HFFc6 (cell line): ENCODE results near the gene NDUFB7. TPM values are rescaled to one million over a fixed set of nuclear protein-coding genes. Genes with fewer than 3 reads are reported as not detected.
"Not testable (repeated sequence)": the region's sequence is repeated elsewhere in the genome, so short reads cannot be mapped to it uniquely, and the experiment has no call there.

ENCODE experiments used
- DNase-seq: peaks from one replicate; pipeline ENCODE4 v3.0.0-alpha.2; 2018
- H3K27ac Mint-ChIP-seq: 2 replicates; pipeline ENCODE4 v1.8.0; 2020; ENCODE audit warnings: mild to moderate bottlenecking, mixed read lengths
- H3K27me3 Mint-ChIP-seq: 2 replicates; pipeline ENCODE4 v1.8.0; 2021; ENCODE audit warnings: mild to moderate bottlenecking, moderate library complexity, mixed read lengths; ENCODE audit not compliant: insufficient read depth
- H3K36me3 Mint-ChIP-seq: 2 replicates; pipeline ENCODE4 v1.8.0; 2021; ENCODE audit warnings: low read depth, mixed read lengths
- H3K4me1 Mint-ChIP-seq: 2 replicates; pipeline ENCODE4 v1.8.0; 2020; ENCODE audit warnings: low read depth, mixed read lengths
- H3K4me3 Mint-ChIP-seq: 2 replicates; pipeline ENCODE4 v1.8.0; 2020; ENCODE audit warnings: mild to moderate bottlenecking, moderate library complexity, mixed read lengths
- H3K9me3 Mint-ChIP-seq: 2 replicates; pipeline ENCODE4 v1.8.0; 2020; ENCODE audit warnings: mild to moderate bottlenecking, mixed read lengths
- total RNA-seq, 6 experiments: library from RNA; stranded (reverse); fragmentation: NEBNext Ultra II Directional; extraction: Animal tissue kit (Norgen Biotek cat#: 25700); gene quantifications; 2 replicates in 1 of 6; 3 replicates in 5 of 6; pipeline ENCODE4 v1.2.3, GENCODE V29; 2021
- TF ChIP-seq, protein P1 (sequence below): fragments of 200-600 bp; sonication (generic); IDR thresholded peaks from 2 replicates; pipeline ENCODE4 v1.5.0; 2021; ENCODE audit warnings: antibody characterized with exemption, mild to moderate bottlenecking

The NDUFB7 gene
- total RNA-seq, 6 experiments from 2014 or later, result 167 to 227 (median 199) TPM

GRCh38 chr19:14544977-14545715, 26.7 kb downstream of the NDUFB7 start:
- TF ChIP-seq, protein P1, sequence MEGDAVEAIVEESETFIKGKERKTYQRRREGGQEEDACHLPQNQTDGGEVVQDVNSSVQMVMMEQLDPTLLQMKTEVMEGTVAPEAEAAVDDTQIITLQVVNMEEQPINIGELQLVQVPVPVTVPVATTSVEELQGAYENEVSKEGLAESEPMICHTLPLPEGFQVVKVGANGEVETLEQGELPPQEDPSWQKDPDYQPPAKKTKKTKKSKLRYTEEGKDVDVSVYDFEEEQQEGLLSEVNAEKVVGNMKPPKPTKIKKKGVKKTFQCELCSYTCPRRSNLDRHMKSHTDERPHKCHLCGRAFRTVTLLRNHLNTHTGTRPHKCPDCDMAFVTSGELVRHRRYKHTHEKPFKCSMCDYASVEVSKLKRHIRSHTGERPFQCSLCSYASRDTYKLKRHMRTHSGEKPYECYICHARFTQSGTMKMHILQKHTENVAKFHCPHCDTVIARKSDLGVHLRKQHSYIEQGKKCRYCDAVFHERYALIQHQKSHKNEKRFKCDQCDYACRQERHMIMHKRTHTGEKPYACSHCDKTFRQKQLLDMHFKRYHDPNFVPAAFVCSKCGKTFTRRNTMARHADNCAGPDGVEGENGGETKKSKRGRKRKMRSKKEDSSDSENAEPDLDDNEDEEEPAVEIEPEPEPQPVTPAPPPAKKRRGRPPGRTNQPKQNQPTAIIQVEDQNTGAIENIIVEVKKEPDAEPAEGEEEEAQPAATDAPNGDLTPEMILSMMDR, result no peak
- peaks cover 7% of the 10 kb centered on the region for H3K4me1 Mint-ChIP-seq
- no peaks in the 10 kb centered on the region for H3K9me3 Mint-ChIP-seq
- H3K36me3 Mint-ChIP-seq, result peaks cover 4% of the 10 kb centered on the region; the same call in 1 of the 2 replicates
- H3K27ac Mint-ChIP-seq, result peak overlapping the region; percentile 36; the same call in 1 of the 2 replicates
- H3K4me3 Mint-ChIP-seq, result no peak overlapping the region
- DNase-seq, result no peak
- H3K27me3 Mint-ChIP-seq, result peaks cover 1% of the 10 kb centered on the region; the same call in 1 of the 2 replicates

- TF ChIP-seq, protein P1, result no peak
- H3K36me3 Mint-ChIP-seq, result no peaks in the 10 kb centered on the region
- no peak overlapping the region for H3K4me3 Mint-ChIP-seq
- H3K4me1 Mint-ChIP-seq, result peaks cover 7% of the 10 kb centered on the region
- H3K9me3 Mint-ChIP-seq, result no peaks in the 10 kb centered on the region
- DNase-seq, result no peak
- H3K27me3 Mint-ChIP-seq, result peaks cover 1% of the 10 kb centered on the region; the same call in 1 of the 2 replicates
- no peak overlapping the region for H3K27ac Mint-ChIP-seq
Observed at GRCh38 chr19:14544047-14544446, 27.8 kb downstream of the NDUFB7 start.

DNA sequence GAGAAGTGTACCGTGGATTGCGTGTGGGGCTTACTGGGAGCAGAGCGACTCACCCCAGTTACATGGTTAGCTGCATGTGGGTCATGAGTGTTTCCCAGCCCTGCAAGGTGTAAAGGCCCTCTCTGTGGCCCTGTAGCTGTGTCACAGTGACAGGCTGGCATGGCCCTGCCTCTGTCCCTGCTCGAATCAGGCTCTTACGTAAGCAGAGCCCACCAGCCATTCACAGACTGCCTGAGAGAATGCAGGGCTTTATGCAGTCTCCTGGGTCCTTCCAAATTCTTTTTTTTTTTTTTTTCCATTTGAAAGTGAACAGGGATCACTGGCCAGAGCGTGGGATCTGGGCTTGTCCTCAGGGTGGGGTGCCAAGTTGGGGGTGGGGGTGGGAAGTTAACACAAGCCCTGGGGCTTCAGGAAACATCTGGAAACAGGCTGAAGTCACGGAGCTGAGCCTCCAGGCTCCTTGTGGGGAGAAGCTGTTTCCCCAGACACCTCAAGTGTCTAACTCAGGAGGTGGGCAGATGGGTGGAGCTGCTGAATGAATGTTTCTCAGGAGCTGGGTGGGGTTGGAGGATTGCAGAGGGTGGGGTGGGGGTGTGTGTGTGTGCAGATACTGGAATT, 29.0 kb downstream of the NDUFB7 start:
- Mint-ChIP-seq H3K36me3 (no peaks in the 10 kb centered on the region), H3K9me3 (no peaks in the 10 kb centered on the region), H3K4me3 (no peak overlapping the region), H3K4me1 (peaks cover 7% of the 10 kb centered on the region), H3K27me3 (peaks cover 1% of the 10 kb centered on the region; the same call in 1 of the 2 replicates), H3K27ac (no peak overlapping the region; the same call in 1 of the 2 replicates)
- DNase-seq, result peak; percentile 32
- TF ChIP-seq, protein P1, result no peak

DNA sequence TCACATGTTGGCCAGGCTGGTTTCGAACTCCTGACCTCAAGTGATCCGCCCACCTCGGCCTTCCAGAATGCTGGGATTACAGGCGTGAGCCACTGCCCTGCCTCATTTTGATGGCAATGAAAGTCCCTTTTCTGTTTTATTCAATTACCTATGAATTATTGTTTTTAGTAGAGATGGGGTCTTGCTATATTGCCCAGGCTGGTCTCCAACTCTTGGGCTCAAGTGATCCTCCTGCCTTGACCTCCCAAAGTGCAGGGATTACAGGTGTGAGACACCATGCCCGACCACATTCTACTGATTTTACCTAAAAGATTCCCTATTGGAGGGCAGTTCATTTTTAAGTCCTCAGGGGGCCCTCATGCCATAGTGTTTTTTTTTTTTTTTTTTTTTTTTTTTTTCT, 29.9 kb downstream of the NDUFB7 start:
- not testable (repeated sequence) for DNase-seq, H3K4me3 Mint-ChIP-seq, H3K36me3 Mint-ChIP-seq, H3K27me3 Mint-ChIP-seq, H3K9me3 Mint-ChIP-seq, H3K4me1 Mint-ChIP-seq, H3K27ac Mint-ChIP-seq

- H3K36me3 Mint-ChIP-seq, result no peaks in the 10 kb centered on the region
- H3K9me3 Mint-ChIP-seq, result no peaks in the 10 kb centered on the region
- no peak overlapping the region for H3K4me3 Mint-ChIP-seq
- peaks cover 1% of the 10 kb centered on the region; the same call in 1 of the 2 replicates for H3K27me3 Mint-ChIP-seq
- TF ChIP-seq, protein P1, result no peak
- H3K4me1 Mint-ChIP-seq, result peaks cover 8% of the 10 kb centered on the region
- DNase-seq, result no peak
- no peak overlapping the region for H3K27ac Mint-ChIP-seq
Observed at GRCh38 chr19:14540741-14541525, 30.9 kb downstream of the NDUFB7 start.
